SK-N-SH treated with all-trans-retinoic acid at 6 μM for 48 hours (cell line): Measurements from ENCODE around the gene PARP11.

Experiments
- ARNTL ChIP-seq: fragments of 450-650 bp; formaldehyde crosslinking; IDR thresholded peaks from 2 replicates; pipeline ENCODE4 v1.5.0; 2020; ENCODE audit warnings: low read depth, mild to moderate bottlenecking, moderate library complexity, borderline replicate concordance
- BACH2 ChIP-seq: fragments of 250-450 bp; sonication (Bioruptor Pico); IDR thresholded peaks from 2 replicates; pipeline ENCODE4 v1.9.0; 2021; ENCODE audit warnings: mild to moderate bottlenecking, borderline replicate concordance
- ESRRG ChIP-seq: fragments of 250-450 bp; sonication (Bioruptor Pico); IDR thresholded peaks from 2 replicates; pipeline ENCODE4 v1.6.1; 2021; ENCODE audit warnings: mild to moderate bottlenecking
- GLIS3 ChIP-seq: fragments of 250-450 bp; sonication (Bioruptor Pico); IDR thresholded peaks from 2 replicates; pipeline ENCODE4 v1.5.0; 2020; ENCODE audit warnings: mild to moderate bottlenecking, moderate library complexity
- ZFP30 ChIP-seq: fragments of 450-650 bp; formaldehyde crosslinking; IDR thresholded peaks from 2 replicates; pipeline ENCODE4 v1.5.0; 2022; ENCODE audit warnings: mild to moderate bottlenecking, moderate library complexity
- ZNF8 ChIP-seq: fragments of 450-650 bp; formaldehyde crosslinking; IDR thresholded peaks from 2 replicates; pipeline ENCODE4 v1.5.0; 2020; ENCODE audit warnings: mild to moderate bottlenecking, moderate library complexity
- TF ChIP-seq, protein P1 (sequence below): fragments of 250-450 bp; sonication (Bioruptor Pico); IDR thresholded peaks from 2 replicates; pipeline ENCODE4 v1.5.1; 2020; ENCODE audit warnings: low read depth, mild to moderate bottlenecking, moderate library complexity

DNA sequence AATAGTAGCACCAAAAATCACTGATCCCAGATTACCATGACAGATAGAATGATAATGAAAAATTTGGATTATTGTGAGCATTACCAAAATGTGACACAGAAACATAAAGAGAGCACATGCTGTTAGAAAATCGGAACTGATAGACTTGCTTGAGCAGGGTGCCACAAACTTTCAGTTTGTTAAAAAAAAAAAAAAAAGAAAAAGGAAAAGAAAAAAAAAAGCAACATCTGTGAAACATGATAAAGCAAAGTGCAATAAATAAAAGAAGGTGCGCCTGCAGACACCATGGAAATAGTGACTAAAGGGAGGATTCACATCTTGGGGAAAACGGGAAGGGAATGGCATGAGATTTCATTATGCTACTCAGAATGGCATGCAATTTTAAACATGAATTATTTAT, 6.6 kb upstream of the PARP11 start:
- TF ChIP-seq GLIS3 (CRISPR knock-in tag) = no peak
- TF ChIP-seq, protein P1, sequence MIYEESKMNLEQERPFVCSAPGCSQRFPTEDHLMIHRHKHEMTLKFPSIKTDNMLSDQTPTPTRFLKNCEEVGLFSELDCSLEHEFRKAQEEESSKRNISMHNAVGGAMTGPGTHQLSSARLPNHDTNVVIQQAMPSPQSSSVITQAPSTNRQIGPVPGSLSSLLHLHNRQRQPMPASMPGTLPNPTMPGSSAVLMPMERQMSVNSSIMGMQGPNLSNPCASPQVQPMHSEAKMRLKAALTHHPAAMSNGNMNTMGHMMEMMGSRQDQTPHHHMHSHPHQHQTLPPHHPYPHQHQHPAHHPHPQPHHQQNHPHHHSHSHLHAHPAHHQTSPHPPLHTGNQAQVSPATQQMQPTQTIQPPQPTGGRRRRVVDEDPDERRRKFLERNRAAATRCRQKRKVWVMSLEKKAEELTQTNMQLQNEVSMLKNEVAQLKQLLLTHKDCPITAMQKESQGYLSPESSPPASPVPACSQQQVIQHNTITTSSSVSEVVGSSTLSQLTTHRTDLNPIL (CRISPR knock-in tag) = no peak
- no peak for TF ChIP-seq ZNF8 (CRISPR knock-in tag)
- TF ChIP-seq ESRRG (CRISPR knock-in tag) = no peak
- TF ChIP-seq ZFP30 = no peak
- TF ChIP-seq BACH2 (CRISPR knock-in tag) = no peak
- no peak for TF ChIP-seq ARNTL (CRISPR knock-in tag)
